Thoracic aorta (tissue), 2 donors: ENCODE measurements around the gene RGS11. TPM values are rescaled to one million over a fixed set of nuclear protein-coding genes. Genes with fewer than 3 reads are reported as not detected.

ENCODE experiments used
- ATAC-seq: fragments of 150-250 bp; one replicate; pipeline ENCODE4 v1.8.0; 2017; ENCODE audit warnings: low read depth; ENCODE audit not compliant: insufficient number of reproducible peaks, low FRiP score
- DNase-seq: peaks from one replicate; pipeline ENCODE4 v3.0.0-alpha.2; 2020; ENCODE audit warnings: low spot score
- H3K27ac ChIP-seq, 2 donors: fragments of 200-600 bp; sonication (generic); 1 replicate in 1 of 2; 2 replicates in 1 of 2; pipeline ENCODE4 v1.5.1; 2016; ENCODE audit warnings: mild to moderate bottlenecking in 2 of 2, moderate library complexity in 2 of 2
- H3K27me3 ChIP-seq: fragments of 200-600 bp; sonication (generic); replicated peaks from 2 replicates; pipeline ENCODE4 v1.6.0; 2016; ENCODE audit warnings: mild to moderate bottlenecking; ENCODE audit not compliant: insufficient read depth
- H3K36me3 ChIP-seq: fragments of 200-600 bp; sonication (generic); one replicate; pipeline ENCODE4 v1.5.1; 2016
- H3K4me1 ChIP-seq, 2 donors: fragments of 200-600 bp; sonication (generic); 1 replicate in 1 of 2; 2 replicates in 1 of 2; pipeline versions ENCODE4 v1.5.1 to v1.6.0; 2016; ENCODE audit warnings: low read depth in 2 of 2, mild to moderate bottlenecking in 1 of 2; ENCODE audit not compliant: control insufficient read depth in 1 of 2
- H3K4me3 ChIP-seq: fragments of 200-600 bp; sonication (generic); 2 replicates; pipeline ENCODE4 v1.5.1; 2016; ENCODE audit warnings: mild to moderate bottlenecking
- H3K9me3 ChIP-seq: fragments of 200-600 bp; sonication (generic); 2 replicates; pipeline ENCODE4 v1.5.1; 2016
- total RNA-seq, 2 donors: library from RNA; depleted of rRNA; stranded (reverse); fragments of >200 nt; gene quantifications; one replicate each; pipeline versions ENCODE4 v1.1.0 to v1.2.3, GENCODE V29; 2016
- TF ChIP-seq, protein P1 (sequence below): fragments of 200-600 bp; sonication (generic); IDR thresholded peaks from one replicate; pipeline ENCODE4 v1.5.1; 2019; ENCODE audit warnings: antibody characterized with exemption

Gene RGS11
- total RNA-seq, 2 donors from 2014 or later: 16.8 to 19.4 TPM

DNA sequence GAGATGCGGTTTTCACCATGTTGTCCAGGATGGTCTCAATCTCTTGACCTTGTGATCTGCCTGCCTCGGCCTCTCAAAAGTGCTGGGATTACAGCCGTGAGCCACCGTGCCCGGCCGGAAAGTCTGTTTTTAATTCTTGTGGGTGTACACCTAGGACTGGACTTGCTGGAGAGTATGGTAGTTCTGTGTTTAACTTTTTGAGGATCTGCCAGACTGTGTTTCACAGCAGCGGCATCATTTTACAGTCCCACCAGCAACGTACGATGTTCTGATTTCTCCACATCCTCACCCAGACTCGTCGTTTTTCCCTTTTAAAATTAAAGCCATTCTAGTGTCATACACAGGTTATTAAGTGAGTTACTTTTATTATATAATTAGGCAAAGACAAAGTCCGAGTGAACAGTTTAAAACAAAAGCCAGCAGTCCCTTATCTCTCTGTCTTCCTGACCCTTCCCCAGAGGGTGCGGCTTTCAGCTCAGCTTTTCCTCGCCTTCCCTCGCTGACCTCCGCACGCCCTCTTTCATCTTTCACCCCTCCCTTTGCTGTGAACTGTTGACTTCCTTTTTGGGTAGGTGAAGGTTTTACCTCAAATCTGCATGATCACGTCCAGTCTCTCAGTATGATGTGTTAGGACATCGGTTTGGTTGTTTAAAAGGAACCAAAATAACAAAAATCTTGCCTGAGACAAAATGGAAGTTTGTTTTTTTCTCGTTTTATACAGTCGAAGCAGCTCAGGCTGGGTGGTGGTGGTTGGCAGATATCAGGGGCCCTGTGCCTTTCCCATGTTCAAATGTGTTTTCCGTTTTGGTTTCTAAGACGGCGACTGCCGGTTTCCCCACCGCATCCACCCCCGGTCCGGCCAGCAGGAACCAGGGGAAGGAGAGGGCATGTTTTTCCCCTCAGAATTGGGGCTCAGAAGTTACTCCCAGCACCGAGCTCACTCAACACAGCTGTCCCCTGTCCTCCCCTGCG is 23.1 kb downstream of the RGS11 start:
- TF ChIP-seq, protein P1, sequence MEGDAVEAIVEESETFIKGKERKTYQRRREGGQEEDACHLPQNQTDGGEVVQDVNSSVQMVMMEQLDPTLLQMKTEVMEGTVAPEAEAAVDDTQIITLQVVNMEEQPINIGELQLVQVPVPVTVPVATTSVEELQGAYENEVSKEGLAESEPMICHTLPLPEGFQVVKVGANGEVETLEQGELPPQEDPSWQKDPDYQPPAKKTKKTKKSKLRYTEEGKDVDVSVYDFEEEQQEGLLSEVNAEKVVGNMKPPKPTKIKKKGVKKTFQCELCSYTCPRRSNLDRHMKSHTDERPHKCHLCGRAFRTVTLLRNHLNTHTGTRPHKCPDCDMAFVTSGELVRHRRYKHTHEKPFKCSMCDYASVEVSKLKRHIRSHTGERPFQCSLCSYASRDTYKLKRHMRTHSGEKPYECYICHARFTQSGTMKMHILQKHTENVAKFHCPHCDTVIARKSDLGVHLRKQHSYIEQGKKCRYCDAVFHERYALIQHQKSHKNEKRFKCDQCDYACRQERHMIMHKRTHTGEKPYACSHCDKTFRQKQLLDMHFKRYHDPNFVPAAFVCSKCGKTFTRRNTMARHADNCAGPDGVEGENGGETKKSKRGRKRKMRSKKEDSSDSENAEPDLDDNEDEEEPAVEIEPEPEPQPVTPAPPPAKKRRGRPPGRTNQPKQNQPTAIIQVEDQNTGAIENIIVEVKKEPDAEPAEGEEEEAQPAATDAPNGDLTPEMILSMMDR: no peak
- Histone ChIP-seq H3K4me1 (no peaks in the 10 kb centered on the region), H3K27me3 (no peaks in the 10 kb centered on the region), H3K9me3 (no peaks in the 10 kb centered on the region), H3K36me3 (peaks cover 17% of the 10 kb centered on the region), H3K27ac (no peak overlapping the region), H3K4me3 (peak overlapping the region; percentile 8)
- no peak for ATAC-seq
- DNase-seq: no peak

DNA sequence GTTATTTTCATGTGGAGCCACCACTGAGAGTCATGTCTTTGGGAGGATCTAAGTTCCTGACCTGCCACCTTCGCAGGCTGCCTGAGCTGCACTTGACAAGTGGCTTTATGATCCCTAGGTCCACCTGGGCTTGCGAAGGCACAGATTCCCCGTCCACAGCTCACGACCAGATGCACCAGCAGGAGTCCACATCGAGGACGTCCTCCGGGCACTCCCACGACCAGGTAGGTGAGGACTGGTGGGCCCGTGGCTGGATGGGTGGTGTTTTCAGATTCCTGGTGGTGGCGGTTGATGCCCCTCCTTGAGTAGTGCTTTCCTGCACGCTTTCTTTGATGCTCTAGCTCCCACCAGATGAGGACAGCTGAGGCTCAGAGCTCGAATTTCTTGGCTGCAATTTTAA is 26.3 kb downstream of the RGS11 start:
- TF ChIP-seq, protein P1: no peak
- DNase-seq (no peak), ATAC-seq (no peak)
- H3K27ac ChIP-seq: no peak overlapping the region
- no peaks in the 10 kb centered on the region for H3K27me3 ChIP-seq
- no peaks in the 10 kb centered on the region for H3K9me3 ChIP-seq
- no peaks in the 10 kb centered on the region for H3K4me1 ChIP-seq
- H3K36me3 ChIP-seq: peaks cover 14% of the 10 kb centered on the region
- no peak overlapping the region for H3K4me3 ChIP-seq

DNA sequence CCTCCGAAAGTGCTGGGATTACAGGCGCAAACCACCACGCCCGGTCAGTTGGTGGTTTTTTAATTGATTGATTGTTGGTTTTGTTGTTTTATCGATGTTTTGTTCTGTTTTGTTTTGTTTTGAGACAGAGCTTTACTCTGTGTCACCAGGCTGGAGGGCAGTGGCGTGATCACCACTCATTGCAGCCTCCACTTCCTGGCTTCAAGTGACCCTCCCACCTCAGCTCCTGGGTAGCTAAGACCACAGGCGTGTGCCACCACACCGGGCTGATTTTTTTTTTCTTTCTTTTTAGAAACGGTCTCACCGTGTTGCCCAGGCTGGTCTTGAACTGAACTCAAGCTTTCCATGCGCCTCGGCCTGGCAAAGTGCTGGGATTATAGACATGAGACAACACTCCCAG is 28.7 kb downstream of the RGS11 start:
- no peaks in the 10 kb centered on the region for H3K9me3 ChIP-seq
- peaks cover 10% of the 10 kb centered on the region for H3K36me3 ChIP-seq
- H3K4me1 ChIP-seq: no peaks in the 10 kb centered on the region
- ATAC-seq (no peak), DNase-seq (no peak)
- TF ChIP-seq, protein P1: no peak
- H3K27ac ChIP-seq: no peak overlapping the region
- no peak overlapping the region for H3K4me3 ChIP-seq
- no peaks in the 10 kb centered on the region for H3K27me3 ChIP-seq

DNA sequence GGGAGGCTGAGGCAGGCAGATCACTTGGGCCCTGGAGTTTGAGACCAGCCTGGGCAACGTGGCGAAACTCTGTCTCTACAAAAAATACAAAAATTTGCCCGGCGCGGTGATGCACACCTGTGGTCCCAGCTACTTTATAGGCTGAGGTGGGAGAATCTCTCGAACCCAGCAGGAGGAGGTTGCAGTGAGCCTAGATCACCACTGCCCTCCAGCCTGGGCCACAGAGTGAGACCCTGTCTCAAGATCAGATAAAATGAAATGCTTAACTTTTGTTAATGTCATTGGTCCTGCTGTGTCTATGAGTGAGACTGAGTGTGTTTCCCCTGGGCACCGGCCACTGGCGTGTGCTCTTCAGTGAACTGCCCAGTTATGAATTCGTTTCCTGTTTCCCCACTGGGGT is 30.6 kb downstream of the RGS11 start:
- no peaks in the 10 kb centered on the region for H3K4me1 ChIP-seq
- no peak overlapping the region for H3K4me3 ChIP-seq
- H3K9me3 ChIP-seq: no peaks in the 10 kb centered on the region
- no peaks in the 10 kb centered on the region for H3K27me3 ChIP-seq
- TF ChIP-seq, protein P1: no peak
- ATAC-seq (no peak), DNase-seq (no peak)
- no peaks in the 10 kb centered on the region for H3K36me3 ChIP-seq
- H3K27ac ChIP-seq: no peak overlapping the region

DNA sequence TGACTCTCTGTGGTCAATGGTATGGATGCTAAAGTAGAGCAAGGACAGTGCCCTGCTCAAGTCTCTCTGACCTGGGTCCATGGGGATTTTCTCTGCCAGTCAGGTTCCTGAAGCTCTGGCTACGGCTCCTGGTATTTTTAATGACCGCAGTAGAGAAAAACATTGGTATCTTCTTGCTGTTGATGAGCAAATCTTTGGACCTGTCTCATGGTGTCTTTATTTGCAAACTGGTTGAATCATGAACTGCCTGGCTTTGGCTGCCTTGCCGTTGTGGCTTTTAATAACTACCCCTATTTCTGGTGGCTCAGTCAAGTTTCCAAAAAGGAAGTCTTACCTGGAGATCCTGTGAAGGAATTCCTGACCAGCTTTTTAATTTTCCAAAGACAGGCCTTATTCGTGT is 32.4 kb downstream of the RGS11 start:
- TF ChIP-seq, protein P1: no peak
- H3K36me3 ChIP-seq: no peaks in the 10 kb centered on the region
- no peaks in the 10 kb centered on the region for H3K4me1 ChIP-seq
- ATAC-seq: no peak
- DNase-seq: no peak
- H3K27ac ChIP-seq: no peak overlapping the region
- no peaks in the 10 kb centered on the region for H3K9me3 ChIP-seq
- H3K4me3 ChIP-seq: no peak overlapping the region
- H3K27me3 ChIP-seq: no peaks in the 10 kb centered on the region
